SK-N-SH (cell line): ENCODE results near the gene XXYLT1.

Experiments used
- EP300 ChIP-seq, 2 experiments: IDR thresholded peaks; 2 replicates each; pipeline versions ENCODE4 v1.4.0 to v1.6.1; 2012; ENCODE audit warnings: borderline replicate concordance in 1 of 2, low read depth in 1 of 2, low read length in 1 of 2
- FOSL2 ChIP-seq: IDR thresholded peaks from 2 replicates; pipeline ENCODE4 v1.4.0; 2012; ENCODE audit warnings: low read depth, mild to moderate bottlenecking, moderate library complexity, borderline replicate concordance
- MAX ChIP-seq: IDR thresholded peaks from 2 replicates; pipeline ENCODE4 v1.4.0; 2012; ENCODE audit warnings: low read depth
- NFIC ChIP-seq: IDR thresholded peaks from 2 replicates; pipeline ENCODE4 v1.4.0; 2012; ENCODE audit warnings: borderline replicate concordance
- REST ChIP-seq: IDR thresholded peaks from 2 replicates; pipeline ENCODE4 v1.6.1; 2012; ENCODE audit warnings: mild to moderate bottlenecking, low read depth, low read length, moderate library complexity
- RFX5 ChIP-seq: IDR thresholded peaks from 2 replicates; pipeline ENCODE4 v1.6.1; 2012; ENCODE audit warnings: mild to moderate bottlenecking, improper control_type of control experiment, low read length
- SMC3 ChIP-seq: IDR thresholded peaks from 2 replicates; pipeline ENCODE4 v1.6.1; 2012; ENCODE audit warnings: low read depth, low read length, improper control_type of control experiment
- TAF1 ChIP-seq: IDR thresholded peaks from 2 replicates; pipeline ENCODE4 v1.6.1; 2012; ENCODE audit warnings: low read depth, mild to moderate bottlenecking, low read length, moderate library complexity, borderline replicate concordance
- TEAD4 ChIP-seq: IDR thresholded peaks from 2 replicates; pipeline ENCODE4 v1.4.0; 2012; ENCODE audit warnings: mild to moderate bottlenecking, borderline replicate concordance; ENCODE audit not compliant: insufficient read depth
- USF2 ChIP-seq: fragments of 150-350 bp; IDR thresholded peaks from 2 replicates; pipeline ENCODE4 v1.6.1; 2017; ENCODE audit warnings: antibody characterized with exemption, low read length, low read depth, borderline replicate concordance
- YY1 ChIP-seq: IDR thresholded peaks from 2 replicates; pipeline ENCODE4 v1.4.0; 2012; ENCODE audit warnings: low read depth, mild to moderate bottlenecking
- TF ChIP-seq, protein P1 (sequence below): fragments of 200-600 bp; sonication (generic); IDR thresholded peaks from 2 replicates; pipeline ENCODE4 v1.6.1; 2017; ENCODE audit warnings: antibody characterized with exemption, mild to moderate bottlenecking, moderate library complexity
- TF ChIP-seq, protein P2 (sequence below): IDR thresholded peaks from 2 replicates; pipeline ENCODE4; 2012

- TF ChIP-seq RFX5 (no peak), TEAD4 (no peak), SMC3 (no peak), FOSL2 (no peak), REST (no peak), TAF1 (no peak), USF2 (no peak), YY1 (no peak), NFIC (no peak), MAX (no peak), EP300 (IDR thresholded peaks at IDR 0.05; ENCODE audit: borderline replicate concordance in 1 of 2, low read depth in 1 of 2, low read length in 1 of 2) (no peak)
- TF ChIP-seq, protein P1, sequence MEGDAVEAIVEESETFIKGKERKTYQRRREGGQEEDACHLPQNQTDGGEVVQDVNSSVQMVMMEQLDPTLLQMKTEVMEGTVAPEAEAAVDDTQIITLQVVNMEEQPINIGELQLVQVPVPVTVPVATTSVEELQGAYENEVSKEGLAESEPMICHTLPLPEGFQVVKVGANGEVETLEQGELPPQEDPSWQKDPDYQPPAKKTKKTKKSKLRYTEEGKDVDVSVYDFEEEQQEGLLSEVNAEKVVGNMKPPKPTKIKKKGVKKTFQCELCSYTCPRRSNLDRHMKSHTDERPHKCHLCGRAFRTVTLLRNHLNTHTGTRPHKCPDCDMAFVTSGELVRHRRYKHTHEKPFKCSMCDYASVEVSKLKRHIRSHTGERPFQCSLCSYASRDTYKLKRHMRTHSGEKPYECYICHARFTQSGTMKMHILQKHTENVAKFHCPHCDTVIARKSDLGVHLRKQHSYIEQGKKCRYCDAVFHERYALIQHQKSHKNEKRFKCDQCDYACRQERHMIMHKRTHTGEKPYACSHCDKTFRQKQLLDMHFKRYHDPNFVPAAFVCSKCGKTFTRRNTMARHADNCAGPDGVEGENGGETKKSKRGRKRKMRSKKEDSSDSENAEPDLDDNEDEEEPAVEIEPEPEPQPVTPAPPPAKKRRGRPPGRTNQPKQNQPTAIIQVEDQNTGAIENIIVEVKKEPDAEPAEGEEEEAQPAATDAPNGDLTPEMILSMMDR = no peak
- TF ChIP-seq, protein P2, sequence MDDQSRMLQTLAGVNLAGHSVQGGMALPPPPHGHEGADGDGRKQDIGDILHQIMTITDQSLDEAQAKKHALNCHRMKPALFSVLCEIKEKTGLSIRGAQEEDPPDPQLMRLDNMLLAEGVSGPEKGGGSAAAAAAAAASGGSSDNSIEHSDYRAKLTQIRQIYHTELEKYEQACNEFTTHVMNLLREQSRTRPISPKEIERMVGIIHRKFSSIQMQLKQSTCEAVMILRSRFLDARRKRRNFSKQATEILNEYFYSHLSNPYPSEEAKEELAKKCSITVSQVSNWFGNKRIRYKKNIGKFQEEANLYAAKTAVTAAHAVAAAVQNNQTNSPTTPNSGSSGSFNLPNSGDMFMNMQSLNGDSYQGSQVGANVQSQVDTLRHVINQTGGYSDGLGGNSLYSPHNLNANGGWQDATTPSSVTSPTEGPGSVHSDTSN = peak; percentile 49; the same call in 1 of the 2 replicates
Measured at GRCh38 chr3:195030791-195031321, 240.1 kb downstream of the XXYLT1 start.
